Endometrial microvascular endothelial cells (primary cell): ENCODE results near the gene SPAG16. TPM values are rescaled to one million over a fixed set of nuclear protein-coding genes. Genes with fewer than 3 reads are reported as not detected.

Experiments used
- in situ Hi-C: cut with HindIII; loops from 2 replicates; pipeline ENCODE4 v1.10.0; 2017; ENCODE audit warnings: low sequenced_read_pairs, low pct_unique_long_range_greater_than_20kb; ENCODE audit errors: inconsistent ontology term
- total RNA-seq: library from RNA; depleted of rRNA; stranded (reverse); fragments of >200 nt; gene quantifications from one replicate; pipeline ENCODE4 v1.2.3, GENCODE V29; 2015; ENCODE audit errors: inconsistent ontology term

SPAG16 gene
- 13.3 TPM for total RNA-seq

DNA sequence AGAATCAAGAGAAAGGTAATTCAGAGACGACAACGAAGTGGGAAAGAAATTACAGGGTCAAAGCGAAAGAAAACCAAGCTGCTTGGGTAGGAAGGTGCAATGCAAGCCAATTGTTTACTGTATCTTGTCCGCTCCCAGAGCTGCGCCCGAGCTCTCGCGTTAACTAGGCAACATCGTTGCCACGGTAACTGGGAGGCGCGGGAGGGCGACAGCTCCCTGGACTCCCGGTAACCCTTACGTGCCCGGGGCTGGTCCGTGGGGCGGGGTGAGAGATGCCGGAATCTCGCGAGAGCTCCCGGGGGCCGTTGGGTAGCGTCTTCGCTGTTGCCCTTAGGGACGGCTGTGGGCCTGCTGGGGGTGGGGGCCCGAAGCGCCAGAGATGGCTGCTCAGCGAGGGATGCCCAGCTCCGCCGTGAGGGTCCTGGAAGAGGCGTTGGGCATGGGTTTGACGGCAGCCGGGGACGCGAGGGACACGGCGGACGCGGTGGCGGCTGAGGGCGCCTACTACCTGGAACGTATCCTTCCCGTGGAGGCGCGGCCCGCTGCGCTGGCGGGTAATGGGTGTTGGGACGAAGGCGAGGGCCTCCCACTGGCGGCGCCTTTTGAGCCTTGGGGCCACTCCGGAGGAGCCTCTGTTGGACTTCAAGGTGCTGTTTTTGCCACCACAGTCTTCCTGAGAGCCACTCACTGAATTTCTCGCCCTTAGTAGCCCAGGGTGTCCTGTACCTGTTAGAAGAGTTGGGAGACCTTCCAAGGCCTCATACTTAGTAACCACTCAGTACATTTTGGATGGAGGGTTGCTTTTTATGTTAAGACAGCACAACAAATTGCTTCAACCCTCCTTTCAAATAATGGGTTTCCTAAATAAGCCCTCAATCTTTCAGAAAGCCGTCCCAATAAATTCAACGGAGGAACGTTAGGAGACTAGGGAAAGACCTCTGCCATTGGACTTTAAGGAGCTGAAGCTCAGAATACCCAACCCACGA is at the start of gene SPAG16:
Gene SPAG16 (plus strand): TSS at position 360 of the 986 bp plus-strand sequence.
- in situ Hi-C loops = no loop called here

DNA sequence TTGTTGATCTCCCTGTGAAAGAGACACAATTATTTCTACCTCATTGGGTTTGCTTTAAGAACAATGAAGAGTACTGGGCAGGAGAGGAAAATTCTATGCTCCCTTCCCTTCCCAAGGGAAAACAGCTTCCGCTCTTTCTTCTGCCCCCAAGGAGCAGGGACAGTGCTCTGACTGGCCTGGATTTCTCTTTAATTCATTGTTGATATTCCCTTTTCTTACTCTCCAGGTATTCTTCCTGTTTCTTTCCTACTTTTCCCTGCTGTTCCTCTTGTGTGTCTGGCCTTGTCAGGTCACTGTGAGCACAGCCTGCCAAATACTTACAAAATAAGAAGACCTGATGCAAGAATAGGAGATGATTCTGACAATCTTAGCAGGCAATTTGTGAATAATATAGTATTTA is 49.6 kb upstream of the SPAG16 start:
- in situ Hi-C loops = no loop called here

DNA sequence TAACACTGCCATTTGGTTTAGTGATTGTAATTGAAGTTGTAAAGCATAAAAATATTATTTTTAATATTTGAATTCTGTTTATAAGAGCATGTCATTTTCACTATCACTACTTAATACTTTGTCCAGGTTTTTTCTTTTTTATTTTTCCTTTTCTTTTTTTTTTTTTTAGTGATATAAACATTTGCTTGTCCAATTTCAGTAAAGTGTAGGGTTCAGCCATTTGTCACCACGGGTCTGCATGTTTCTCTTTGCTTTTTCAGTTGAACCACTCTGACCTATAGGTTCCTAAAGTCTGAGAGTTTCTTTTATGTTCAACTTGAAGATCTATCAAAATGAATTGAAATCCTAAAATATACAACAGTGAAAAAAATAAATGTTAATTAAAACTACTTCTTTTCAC is 48.5 kb upstream of the SPAG16 start:
- in situ Hi-C loops = no loop called here

DNA sequence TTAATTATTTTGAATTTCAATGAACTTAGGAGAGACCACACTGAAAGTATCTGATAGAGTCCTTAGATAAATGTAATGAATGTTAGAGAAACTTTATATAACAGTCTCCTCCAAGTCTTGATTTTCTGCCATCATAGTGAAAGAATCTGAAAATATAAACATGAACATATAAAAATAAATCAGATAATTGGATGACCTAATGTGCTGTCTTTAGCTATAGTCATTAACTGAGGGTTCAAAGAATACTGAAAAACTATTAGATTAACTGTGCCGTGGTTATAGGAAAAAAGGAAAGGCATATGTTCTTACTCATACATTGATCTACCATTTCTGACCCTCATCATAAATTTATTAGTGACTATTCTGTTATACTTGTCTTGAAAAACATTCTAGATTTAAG is 47.0 kb upstream of the SPAG16 start:
- in situ Hi-C loops = no loop called here

DNA sequence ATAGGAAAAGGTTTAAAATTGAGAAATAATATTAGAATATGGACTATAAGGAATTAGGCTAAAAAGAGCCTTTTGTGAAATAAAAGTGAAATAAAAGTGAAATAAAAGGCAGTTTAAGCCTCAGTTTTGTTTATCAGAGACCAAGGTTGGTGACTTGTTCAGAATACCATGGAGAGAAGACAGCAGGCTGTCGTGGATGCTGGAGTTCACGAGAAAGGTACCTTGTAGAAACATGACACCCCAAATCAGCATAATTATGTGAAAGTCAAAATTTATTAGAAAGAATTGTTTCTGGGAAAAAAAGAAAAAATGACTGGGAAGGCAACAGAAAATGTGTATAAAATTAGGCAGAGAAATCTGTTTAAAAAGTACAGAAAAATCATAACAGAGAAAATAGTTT is 46.5 kb upstream of the SPAG16 start:
- in situ Hi-C loops = no loop called here

DNA sequence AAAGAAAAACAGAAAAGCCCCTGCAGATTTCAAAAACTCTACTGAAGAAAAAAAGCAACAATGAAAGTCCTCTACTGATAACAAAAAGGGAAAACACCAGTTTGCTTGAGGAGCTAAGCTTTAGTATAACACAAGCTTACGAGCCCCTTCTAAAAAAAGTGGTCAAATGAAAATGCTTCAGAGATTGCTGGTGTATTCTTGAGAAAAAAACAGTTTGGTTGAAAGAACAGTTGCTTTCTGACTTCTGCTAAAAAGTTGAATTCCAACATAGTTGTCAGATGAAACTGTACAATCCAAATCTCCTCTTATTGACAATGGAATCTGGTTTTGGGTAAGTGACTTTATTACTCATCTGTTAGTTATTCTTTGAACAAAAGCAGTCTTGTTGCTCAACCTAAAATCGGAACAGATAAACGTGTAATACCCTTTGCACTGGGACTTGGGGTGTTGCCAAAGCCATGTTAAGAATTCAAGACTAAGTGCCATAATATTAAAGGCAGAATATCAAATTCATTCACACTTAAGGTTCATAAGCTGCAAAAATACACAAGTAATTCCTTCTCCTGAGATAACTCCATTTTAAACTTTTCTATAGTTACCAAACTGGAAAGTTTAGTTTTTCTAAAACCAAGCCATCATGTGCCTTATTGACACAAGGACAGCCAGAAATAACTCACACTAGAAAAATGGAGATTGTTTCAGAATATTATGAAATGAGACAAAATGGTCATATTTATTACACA is 45.3 kb upstream of the SPAG16 start:
- in situ Hi-C loops = no loop called here

DNA sequence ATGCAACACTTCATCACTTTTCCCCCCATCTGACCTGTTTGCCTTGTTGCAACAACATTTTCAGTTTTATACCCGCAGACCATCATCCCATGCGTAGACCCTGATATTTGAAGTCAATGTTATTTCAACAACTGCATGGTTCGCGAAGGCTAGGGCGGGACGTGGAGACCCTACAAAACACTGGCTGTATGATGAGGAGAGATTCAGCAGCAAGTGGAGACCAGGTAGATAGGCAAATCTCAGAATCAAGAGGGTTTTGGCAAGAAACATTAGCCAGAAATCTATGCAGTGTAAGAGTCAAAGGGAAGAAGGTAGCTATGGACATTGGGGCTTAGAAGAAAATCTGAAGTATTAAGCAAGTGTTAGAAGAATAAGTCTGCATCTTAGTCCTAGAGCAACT is 42.4 kb upstream of the SPAG16 start:
- in situ Hi-C loops = no loop called here

DNA sequence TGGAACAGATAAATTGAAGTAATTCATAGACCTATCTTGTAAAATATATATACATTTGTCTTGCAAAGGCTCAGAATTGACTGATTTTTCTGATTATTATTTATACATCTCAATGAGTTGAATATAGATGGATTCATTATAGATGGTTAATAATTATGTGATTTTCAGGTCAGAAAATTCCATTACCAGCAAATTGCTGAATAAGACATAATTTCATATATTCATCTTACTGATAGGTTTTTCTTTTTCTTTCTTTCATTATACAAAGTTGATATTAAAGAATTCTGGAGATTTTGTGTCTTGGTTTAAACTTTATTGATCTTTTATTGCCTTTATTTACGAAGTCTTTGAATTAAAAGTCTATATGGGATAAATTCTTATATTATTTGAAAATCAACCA is 41.6 kb upstream of the SPAG16 start:
- in situ Hi-C loops = no loop called here

DNA sequence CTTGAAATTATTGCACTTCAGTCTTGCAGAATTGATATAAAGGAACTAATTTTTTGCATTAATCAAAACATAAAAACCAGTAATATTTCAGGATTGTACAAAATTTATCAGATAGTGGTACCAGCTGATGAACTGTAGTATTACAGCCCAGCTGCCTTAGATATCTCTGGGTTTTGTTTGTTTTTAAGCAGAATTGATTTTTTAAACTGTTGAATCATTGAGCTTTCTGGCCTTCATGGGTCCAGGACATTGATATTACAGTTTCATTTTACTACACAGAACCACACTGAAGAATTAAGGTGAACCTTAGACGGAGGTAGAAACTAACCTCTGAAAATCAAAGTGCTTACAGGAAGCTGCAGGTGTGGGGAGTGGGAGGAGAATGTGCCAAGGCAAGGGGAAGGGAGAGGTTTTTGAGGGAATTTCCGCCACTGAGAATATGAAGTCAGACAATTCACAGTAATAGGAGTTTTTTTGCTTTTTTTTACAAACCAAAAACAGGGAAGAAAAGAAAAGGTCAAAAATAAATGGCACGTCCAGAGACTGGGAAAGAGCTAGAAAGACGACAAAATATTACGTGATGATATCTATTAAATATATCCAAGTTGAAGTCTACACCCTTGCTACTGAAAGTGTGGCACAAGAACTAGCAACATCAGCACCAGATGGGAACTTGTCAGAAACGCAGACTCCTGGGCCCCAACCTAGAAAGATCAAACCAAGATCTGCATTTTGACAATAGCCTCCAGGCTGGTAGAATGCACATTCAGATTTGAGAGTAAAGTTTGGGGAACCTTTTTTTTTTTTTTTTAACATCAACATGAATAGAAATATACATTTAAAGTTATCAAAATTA is 40.8 kb upstream of the SPAG16 start:
- in situ Hi-C loops = no loop called here

DNA sequence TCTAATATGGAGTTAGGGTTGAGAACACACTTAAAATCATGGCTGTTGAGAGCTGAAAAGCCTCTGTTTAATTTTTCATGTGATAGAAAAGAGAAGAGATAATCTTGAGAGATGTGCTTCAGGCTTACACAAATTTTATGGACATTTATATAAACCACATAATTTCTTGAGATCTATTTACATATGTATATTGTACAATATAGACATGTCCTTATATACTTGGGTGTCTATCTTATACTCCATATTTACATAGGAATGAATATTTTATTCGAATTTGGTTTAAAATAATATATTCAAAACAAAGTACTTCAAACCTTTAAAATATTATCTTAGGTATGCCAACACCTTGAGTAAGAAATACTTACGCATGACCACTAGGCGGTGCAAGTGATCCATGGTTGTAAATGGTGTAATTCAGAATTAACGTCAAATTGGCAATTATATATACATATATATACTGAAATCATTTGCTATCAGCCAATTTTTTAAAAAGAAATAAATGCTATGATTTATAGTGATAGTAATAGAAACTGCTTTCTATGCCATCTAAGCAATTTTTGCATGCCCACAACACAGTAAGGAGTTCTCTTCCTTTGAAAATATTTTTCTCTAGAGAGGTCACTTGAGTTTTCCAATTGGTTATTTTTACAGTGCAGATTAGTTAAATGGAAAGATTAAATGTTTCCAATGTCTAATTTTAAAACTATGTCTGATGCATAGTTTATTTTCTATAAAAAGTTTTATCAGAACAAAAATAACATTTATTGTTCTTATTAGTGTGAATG is 37.6 kb upstream of the SPAG16 start:
- in situ Hi-C loops = no loop called here

DNA sequence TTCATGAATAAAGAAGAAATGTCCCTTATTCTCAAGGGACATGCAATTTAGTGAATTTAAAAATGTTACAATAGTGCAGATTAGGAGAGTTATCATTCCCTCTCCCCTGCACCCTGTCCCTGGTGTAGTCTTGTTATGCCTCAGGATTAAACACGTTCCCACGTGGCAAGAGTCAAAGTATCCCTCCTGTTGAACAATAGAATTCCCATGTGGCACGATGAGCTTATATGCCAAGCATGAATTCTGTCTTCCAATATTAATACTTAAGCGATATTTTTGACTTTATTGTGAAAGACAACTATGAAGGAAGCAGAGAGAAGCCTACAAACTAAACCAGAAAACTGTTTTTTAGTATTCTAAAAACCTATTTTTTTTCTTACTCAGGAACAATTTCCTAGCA is 36.7 kb upstream of the SPAG16 start:
- in situ Hi-C loops = no loop called here

DNA sequence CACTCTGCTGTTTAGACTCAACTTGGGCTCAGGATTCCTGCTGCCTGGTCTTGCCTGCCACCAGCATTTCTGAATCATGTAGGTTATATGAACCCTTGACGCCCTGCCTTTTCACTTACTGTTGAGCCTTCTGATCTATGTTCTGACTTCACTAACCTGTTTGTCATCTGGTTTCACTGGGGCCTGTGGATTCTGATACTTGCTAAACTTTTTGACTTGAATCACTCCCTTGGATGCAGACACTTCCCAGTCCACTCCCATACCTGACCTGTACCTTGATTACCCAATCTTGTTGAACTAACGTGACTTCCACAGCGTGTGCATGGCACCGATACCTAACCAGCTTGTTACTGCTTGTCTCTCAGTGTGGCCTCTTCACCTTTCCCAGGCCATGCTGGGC is 35.6 kb upstream of the SPAG16 start:
- in situ Hi-C loops = no loop called here

DNA sequence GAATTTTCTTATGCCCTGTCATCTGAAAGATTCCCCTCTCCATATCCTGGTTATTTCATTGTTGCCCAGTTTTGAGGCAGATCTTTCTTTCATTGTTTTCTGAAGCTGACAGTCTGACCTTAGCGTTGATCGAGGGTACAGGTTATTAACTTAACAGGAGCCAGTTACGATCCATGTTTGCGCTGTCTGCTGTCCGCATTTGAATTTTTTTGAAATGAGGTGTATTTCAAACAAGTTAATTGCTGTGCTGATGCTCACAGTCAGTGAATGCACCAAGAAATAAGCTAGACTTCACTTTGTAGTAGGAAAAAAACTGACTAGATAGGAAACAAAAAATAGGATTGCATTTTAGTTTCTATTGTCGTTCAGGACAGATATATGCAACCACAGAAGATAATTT is 34.8 kb upstream of the SPAG16 start:
- in situ Hi-C loops = no loop called here

DNA sequence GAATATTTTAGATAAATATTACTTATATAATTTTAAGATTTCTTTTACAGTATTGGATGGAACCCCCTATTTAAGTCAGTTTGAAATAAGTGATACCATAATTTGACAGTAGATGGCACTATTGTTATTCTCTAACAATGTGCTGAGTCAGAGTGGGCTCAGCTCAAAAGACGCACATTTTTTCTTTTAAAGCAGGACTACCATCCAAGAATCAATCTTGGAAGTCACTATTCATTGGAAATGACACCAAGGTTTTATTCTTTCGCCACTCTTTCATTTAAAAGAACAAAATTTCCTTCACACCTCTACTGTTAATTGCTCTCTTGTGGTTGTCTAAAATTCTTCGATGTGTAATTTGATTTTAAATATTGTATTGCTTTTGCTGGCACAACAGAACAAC is 32.6 kb upstream of the SPAG16 start:
- in situ Hi-C loops = no loop called here

DNA sequence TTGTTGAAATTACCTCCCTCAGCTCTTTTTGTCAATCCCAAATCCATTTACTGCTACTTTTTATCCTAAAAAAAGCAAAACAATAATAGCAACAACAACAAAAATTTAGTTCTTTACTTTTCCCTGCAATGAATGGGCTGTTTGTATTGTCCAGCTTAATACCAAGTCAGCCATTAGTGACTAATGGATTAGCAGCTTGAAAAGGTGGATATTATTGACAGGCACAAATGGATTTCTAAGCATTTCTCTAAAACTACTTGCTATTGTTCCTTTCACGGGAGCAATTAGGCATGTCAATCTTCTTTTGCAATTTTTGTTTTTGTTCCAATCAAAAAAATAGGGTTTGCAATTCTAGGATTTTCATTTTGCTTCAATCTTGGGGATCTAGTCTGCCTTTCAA is 32.1 kb upstream of the SPAG16 start:
- in situ Hi-C loops = no loop called here

DNA sequence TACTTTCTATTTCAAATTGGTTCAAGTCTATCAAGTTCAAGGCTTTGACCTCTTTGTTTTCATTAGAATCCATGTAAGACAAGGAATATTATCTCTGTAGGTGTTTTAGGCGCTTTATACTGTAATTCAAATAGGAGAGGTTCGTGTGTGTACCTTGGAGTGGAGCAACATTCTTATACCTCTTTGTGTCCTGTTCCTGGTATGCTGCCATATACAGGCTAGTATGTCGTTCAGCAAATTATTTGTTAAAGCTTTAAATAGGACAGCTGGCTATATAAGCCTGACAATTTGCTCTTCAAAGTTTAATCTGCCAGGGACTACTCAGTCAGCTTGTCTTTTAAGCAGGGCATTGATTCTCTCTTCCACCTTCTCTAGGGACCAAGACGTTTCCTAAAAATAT is 31.1 kb upstream of the SPAG16 start:
- in situ Hi-C loops = no loop called here

DNA sequence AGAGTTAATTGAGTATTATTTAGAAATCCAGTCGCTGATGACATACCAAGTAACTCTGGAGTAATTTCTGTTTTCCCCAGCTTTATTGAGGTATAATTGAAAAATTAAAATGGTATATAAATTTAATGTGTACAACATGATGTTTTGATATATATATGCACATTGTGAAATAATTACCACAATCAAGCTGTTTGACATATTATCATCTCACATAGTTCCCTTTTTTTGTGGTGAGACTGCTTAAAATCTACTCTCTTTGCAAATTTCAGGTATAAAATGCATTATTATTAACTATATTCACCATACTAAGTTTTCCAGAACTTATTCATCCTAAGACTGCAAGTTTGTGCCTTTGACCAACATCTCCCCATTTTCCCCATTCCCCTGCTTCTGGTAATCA is 25.0 kb upstream of the SPAG16 start:
- in situ Hi-C loops = no loop called here

DNA sequence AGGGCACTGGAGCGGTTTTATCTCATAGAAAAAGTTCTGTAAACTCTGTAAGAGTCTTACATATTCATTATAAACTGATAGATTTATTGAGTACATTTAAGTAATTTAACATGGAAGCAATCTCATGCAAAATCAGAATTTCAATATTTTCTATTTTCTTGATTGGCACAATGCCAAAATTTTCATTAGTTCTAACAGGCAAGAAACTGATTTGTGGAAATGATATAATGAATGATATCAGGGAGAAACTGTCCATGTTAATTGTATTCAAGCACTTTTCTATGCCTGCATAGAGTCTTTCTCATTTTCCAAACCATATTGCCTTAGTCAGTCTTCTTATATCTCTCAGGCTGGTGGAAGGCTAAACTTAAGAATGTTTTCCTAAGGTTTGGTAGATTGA is 23.0 kb upstream of the SPAG16 start:
- in situ Hi-C loops = no loop called here

DNA sequence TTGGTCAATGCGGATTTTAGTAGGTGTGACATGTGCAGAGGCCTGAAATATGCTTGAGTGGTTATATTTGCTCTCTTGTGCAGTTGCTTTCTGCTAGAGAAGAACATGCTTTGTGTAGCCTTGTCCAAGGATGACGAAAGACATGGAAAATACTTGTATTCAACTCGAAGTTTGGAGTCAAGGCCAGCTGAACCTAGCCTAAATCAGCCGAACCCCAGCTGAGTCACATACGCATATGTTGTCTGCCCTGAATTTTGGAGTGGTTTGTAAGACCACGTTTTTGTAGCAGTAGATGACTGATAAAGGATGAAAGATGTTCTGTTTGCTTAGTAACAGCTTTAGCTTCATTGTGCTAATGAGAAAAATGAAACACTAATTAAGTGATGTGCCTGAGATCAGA is 22.5 kb upstream of the SPAG16 start:
- in situ Hi-C loops = no loop called here
